Mesenchymal stem cell (in vitro differentiated cells and primary cell): ENCODE data around the gene NOX3.
A peak's percentile ranks its signal among the peaks of the same experiment; 100 is the strongest.
"Not testable (repeated sequence)": the region's sequence is repeated elsewhere in the genome, so short reads cannot be mapped to it uniquely, and the experiment has no call there.

ENCODE experiments used
- DNase-seq: peaks from one replicate; pipeline ENCODE4 v3.0.0-alpha.2; 2013
- H2AFZ ChIP-seq: one replicate; pipeline ENCODE4 v1.6.1; 2013; ENCODE audit warnings: low read depth, mild to moderate bottlenecking, control low read depth, inconsistent platforms, low read length, moderate library complexity
- H2AK5ac ChIP-seq: 2 replicates; pipeline ENCODE4 v1.6.1; 2013; ENCODE audit warnings: low read length, moderate library complexity, mild to moderate bottlenecking, inconsistent platforms; ENCODE audit not compliant: severe bottlenecking
- H2BK120ac ChIP-seq: one replicate; pipeline ENCODE4 v1.6.1; 2013; ENCODE audit warnings: low read depth, mild to moderate bottlenecking, inconsistent platforms, low read length, moderate library complexity
- H2BK12ac ChIP-seq, 2 experiments: one replicate each; pipeline ENCODE4 v1.6.1; 2013; ENCODE audit warnings: inconsistent platforms in 2 of 2, low read length in 2 of 2, mild to moderate bottlenecking in 2 of 2, moderate library complexity in 2 of 2, control low read depth in 1 of 2
- H2BK15ac ChIP-seq: one replicate; pipeline ENCODE4 v1.6.1; 2013; ENCODE audit warnings: mild to moderate bottlenecking, low read depth, inconsistent platforms; ENCODE audit not compliant: poor library complexity, severe bottlenecking
- H2BK5ac ChIP-seq: 2 replicates; pipeline ENCODE4 v1.6.1; 2013; ENCODE audit warnings: low read depth, mild to moderate bottlenecking, low read length, control low read depth, inconsistent platforms; ENCODE audit not compliant: poor library complexity, severe bottlenecking
- H3K14ac ChIP-seq, 2 experiments: one replicate each; pipeline ENCODE4 v1.6.1; 2013; ENCODE audit warnings: inconsistent platforms in 2 of 2, low read length in 2 of 2, control low read depth in 1 of 2, mild to moderate bottlenecking in 1 of 2, moderate library complexity in 1 of 2
- H3K18ac ChIP-seq, 2 experiments: one replicate each; pipeline ENCODE4 v1.6.1; 2013; ENCODE audit warnings: inconsistent platforms in 2 of 2, low read length in 2 of 2, control low read depth in 1 of 2, low read depth in 1 of 2, mild to moderate bottlenecking in 1 of 2
- H3K23ac ChIP-seq, 2 experiments: one replicate each; pipeline ENCODE4 v1.6.1; 2013; ENCODE audit warnings: inconsistent platforms in 2 of 2, low read length in 2 of 2, mild to moderate bottlenecking in 2 of 2, moderate library complexity in 2 of 2, control low read depth in 1 of 2
- H3K27ac ChIP-seq: 2 replicates; pipeline ENCODE4 v1.5.1; 2013; ENCODE audit warnings: mild to moderate bottlenecking, moderate library complexity, low read length, control low read depth, inconsistent platforms; ENCODE audit not compliant: poor library complexity, severe bottlenecking
- H3K27me3 ChIP-seq, 2 experiments: 2 replicates each; pipeline versions ENCODE4 v1.6.1 to v1.7.0; 2013; ENCODE audit warnings: low read length in 2 of 2, mild to moderate bottlenecking in 2 of 2, moderate library complexity in 2 of 2, control low read depth in 1 of 2, inconsistent platforms in 1 of 2; ENCODE audit not compliant: control insufficient read depth in 1 of 2, insufficient read depth in 1 of 2
- H3K36me3 ChIP-seq, 2 experiments: 2 replicates each; pipeline versions ENCODE4 v1.6.1 to v1.7.0; 2013; ENCODE audit warnings: low read length in 2 of 2, control low read depth in 1 of 2, inconsistent platforms in 1 of 2, low read depth in 1 of 2, mild to moderate bottlenecking in 1 of 2; ENCODE audit not compliant: insufficient read depth in 2 of 2, control insufficient read depth in 1 of 2
- H3K4ac ChIP-seq, 2 experiments: one replicate each; pipeline ENCODE4 v1.6.1; 2013; ENCODE audit warnings: inconsistent platforms in 2 of 2, low read length in 2 of 2, mild to moderate bottlenecking in 2 of 2, moderate library complexity in 2 of 2, control low read depth in 1 of 2, low read depth in 1 of 2
- H3K4me1 ChIP-seq: 2 replicates; pipeline ENCODE4 v1.6.1; 2013; ENCODE audit warnings: low read depth, low read length, control low read depth; ENCODE audit not compliant: control insufficient read depth, insufficient read depth
- H3K4me2 ChIP-seq: 2 replicates; pipeline ENCODE4 v1.6.1; 2013; ENCODE audit warnings: low read length, mild to moderate bottlenecking, inconsistent platforms; ENCODE audit not compliant: poor library complexity, severe bottlenecking
- H3K4me3 ChIP-seq, 2 experiments: 2 replicates each; pipeline versions ENCODE4 v1.5.1 to v1.7.0; 2013; ENCODE audit warnings: low read length in 2 of 2, mild to moderate bottlenecking in 2 of 2, control low read depth in 1 of 2, low read depth in 1 of 2; ENCODE audit not compliant: insufficient read depth in 1 of 2
- H3K79me1 ChIP-seq: replicated peaks from 2 replicates; pipeline ENCODE4 v1.6.1; 2013; ENCODE audit warnings: mild to moderate bottlenecking, control low read depth, low read length, inconsistent platforms; ENCODE audit not compliant: poor library complexity, severe bottlenecking
- H3K9ac ChIP-seq: 2 replicates; pipeline ENCODE4 v1.7.0; 2013; ENCODE audit warnings: mild to moderate bottlenecking, low read length, moderate library complexity
- H3K9me3 ChIP-seq: 2 replicates; pipeline ENCODE4 v1.7.0; 2013; ENCODE audit warnings: mild to moderate bottlenecking, low read length; ENCODE audit not compliant: control insufficient read depth
- H4K8ac ChIP-seq: one replicate; pipeline ENCODE4 v1.6.1; 2013; ENCODE audit warnings: inconsistent platforms, mild to moderate bottlenecking, low read length, moderate library complexity
- H4K91ac ChIP-seq: one replicate; pipeline ENCODE4 v1.6.1; 2013; ENCODE audit warnings: mild to moderate bottlenecking, low read length, inconsistent platforms
- WGBS: methylation state at CpG from one replicate; pipeline ENCODE4 v1.1.7; 2013; ENCODE audit warnings: mixed read lengths; 5-methylcytosine and 5-hydroxymethylcytosine counted together

The NOX3 gene

DNA sequence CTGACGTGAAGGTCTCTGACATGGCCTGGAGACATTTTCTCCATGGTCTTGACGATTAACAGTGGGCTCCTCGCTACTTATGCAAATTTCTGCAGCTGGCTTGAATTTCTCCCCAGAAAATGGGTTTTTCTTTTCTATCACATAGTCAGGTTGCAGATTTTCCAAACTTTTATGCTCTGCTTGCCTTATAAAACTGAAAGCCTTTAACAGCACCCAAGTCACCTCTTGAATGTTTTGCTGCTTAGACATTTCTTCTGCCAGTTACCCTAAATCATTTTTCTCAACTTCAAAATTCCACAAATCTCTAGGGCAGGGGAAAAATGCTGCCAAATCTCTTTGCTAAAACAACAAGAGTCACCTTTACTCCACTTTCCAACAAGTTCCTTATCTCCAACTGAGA is 12.9 kb upstream of the NOX3 start:
- not testable (repeated sequence) for H3K4me3 ChIP-seq, H2BK15ac ChIP-seq, H3K27ac ChIP-seq, H2AFZ ChIP-seq, H3K79me1 ChIP-seq, DNase-seq, H2AK5ac ChIP-seq, H3K36me3 ChIP-seq, H3K18ac ChIP-seq, H3K4me2 ChIP-seq, H3K14ac ChIP-seq, H3K27me3 ChIP-seq, H4K8ac ChIP-seq, H3K23ac ChIP-seq, H4K91ac ChIP-seq, H3K4me1 ChIP-seq, H2BK120ac ChIP-seq, H2BK5ac ChIP-seq, H3K9ac ChIP-seq, H2BK12ac ChIP-seq, H3K4ac ChIP-seq
- 93% methylated on average over 3 of the region's 3 CpGs for WGBS
- H3K9me3 ChIP-seq = peaks cover 26% of the 10 kb centered on the region

DNA sequence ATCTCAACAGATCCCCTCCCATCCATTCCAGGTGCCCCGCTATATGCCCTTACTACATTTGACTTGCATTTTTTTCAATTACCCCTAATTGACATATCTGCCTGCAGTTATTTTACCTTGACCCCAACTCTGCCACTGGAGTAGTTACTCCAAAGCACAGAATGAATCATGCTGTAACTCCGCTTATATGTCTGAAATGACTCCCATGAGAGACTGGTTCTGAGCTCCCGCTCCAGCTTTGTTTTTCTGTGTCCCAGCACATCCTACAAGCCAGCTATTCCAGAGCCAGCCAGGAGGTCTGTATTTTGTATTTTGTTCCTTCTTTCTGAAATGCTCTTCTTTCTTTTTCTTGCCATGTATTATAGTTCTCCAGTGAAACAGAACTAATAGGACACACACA is 10.9 kb upstream of the NOX3 start:
- Histone ChIP-seq H3K36me3 (no peaks in the 10 kb centered on the region), H3K9ac (no peak overlapping the region), H3K4me3 (no peak overlapping the region), H2BK120ac (no peak overlapping the region), H2AK5ac (no peak overlapping the region), H3K4me2 (no peak overlapping the region), H3K4ac (no peak overlapping the region), H3K27ac (no peak overlapping the region), H3K18ac (no peak overlapping the region), H3K9me3 (peaks cover 26% of the 10 kb centered on the region), H3K14ac (no peak overlapping the region), H2BK5ac (no peak overlapping the region), H3K4me1 (peaks cover 1% of the 10 kb centered on the region), H3K23ac (no peak overlapping the region), H3K79me1 (no peaks in the 10 kb centered on the region), H4K91ac (no peak overlapping the region), H2AFZ (no peak overlapping the region), H3K27me3 (no peaks in the 10 kb centered on the region), H2BK12ac (peak overlapping the region in 1 of 2 experiments; percentile 37), H2BK15ac (no peak overlapping the region), H4K8ac (no peak overlapping the region)
- 84% methylated on average over 3 of the region's 3 CpGs for WGBS
- DNase-seq = no peak

DNA sequence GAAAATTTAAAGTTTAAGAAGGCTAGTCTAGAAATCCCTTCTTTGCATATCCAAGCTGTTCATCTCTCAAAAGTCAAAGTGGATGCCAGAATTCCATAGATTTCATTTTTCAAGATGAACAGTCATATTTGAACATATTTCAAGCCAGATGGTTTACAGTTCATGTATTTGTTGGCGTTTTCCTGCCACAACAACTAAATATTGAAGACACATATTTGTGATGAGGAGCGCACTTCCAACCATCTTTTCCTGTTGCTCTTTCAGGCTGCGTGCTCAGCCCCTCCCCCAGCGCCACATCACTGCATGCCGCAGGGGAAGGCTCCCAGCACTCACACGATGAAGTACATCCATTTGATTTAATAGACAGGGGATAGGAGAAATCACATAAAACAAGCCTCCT is 5.9 kb upstream of the NOX3 start:
- H2BK15ac ChIP-seq = no peak overlapping the region
- no peak for DNase-seq
- no peak overlapping the region for H3K27ac ChIP-seq
- H2AK5ac ChIP-seq = no peak overlapping the region
- 81% methylated on average over 6 of the region's 6 CpGs for WGBS
- no peak overlapping the region for H3K4me2 ChIP-seq
- no peak overlapping the region for H2BK5ac ChIP-seq
- no peak overlapping the region for H2BK120ac ChIP-seq
- H3K4ac ChIP-seq = no peak overlapping the region
- peaks cover 1% of the 10 kb centered on the region for H3K4me1 ChIP-seq
- H2BK12ac ChIP-seq = no peak overlapping the region
- no peak overlapping the region for H2AFZ ChIP-seq
- peak overlapping the region; percentile 89 for H4K8ac ChIP-seq
- H3K14ac ChIP-seq = no peak overlapping the region
- no peak overlapping the region for H3K23ac ChIP-seq
- peak overlapping the region; percentile 66 for H4K91ac ChIP-seq
- peak overlapping the region in 1 of 2 experiments; percentile 79 for H3K18ac ChIP-seq
- no peaks in the 10 kb centered on the region for H3K36me3 ChIP-seq
- peak overlapping the region in 1 of 2 experiments; percentile 66 for H3K4me3 ChIP-seq
- peak overlapping the region; percentile 83 for H3K9ac ChIP-seq
- H3K9me3 ChIP-seq = peaks cover 4% of the 10 kb centered on the region
- H3K79me1 ChIP-seq = no peaks in the 10 kb centered on the region
- H3K27me3 ChIP-seq = no peaks in the 10 kb centered on the region

DNA sequence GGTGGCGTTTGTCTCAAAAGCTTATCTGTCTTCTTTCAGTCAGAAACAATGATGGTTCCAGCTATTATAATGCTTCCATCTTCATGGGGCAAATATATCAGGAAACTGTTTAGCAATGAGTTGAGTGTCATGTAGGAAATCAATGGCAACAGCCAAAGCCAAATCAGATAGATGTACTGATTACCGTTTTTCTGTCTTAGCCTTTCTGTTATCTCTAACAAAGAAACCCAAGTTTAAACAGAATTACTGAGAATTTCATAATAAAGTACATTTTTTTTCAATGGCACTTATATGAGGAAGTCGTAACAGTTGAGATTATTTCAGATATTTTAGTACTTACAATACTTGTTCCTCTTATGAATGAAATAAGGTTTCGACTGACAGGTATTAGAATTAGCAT is 1.2 kb downstream of the NOX3 start:
- no peak for DNase-seq
- no peak overlapping the region for H3K4me3 ChIP-seq
- H2BK15ac ChIP-seq = no peak overlapping the region
- no peaks in the 10 kb centered on the region for H3K9me3 ChIP-seq
- H2BK12ac ChIP-seq = no peak overlapping the region
- H2AK5ac ChIP-seq = no peak overlapping the region
- no peak overlapping the region for H4K8ac ChIP-seq
- no peaks in the 10 kb centered on the region for H3K4me1 ChIP-seq
- H3K4ac ChIP-seq = no peak overlapping the region
- no peak overlapping the region for H3K18ac ChIP-seq
- H3K79me1 ChIP-seq = no peaks in the 10 kb centered on the region
- no peak overlapping the region for H4K91ac ChIP-seq
- no peak overlapping the region for H3K9ac ChIP-seq
- no peak overlapping the region for H2BK120ac ChIP-seq
- H2AFZ ChIP-seq = no peak overlapping the region
- WGBS = 100% methylated on average over 2 of the region's 4 CpGs
- no peak overlapping the region for H3K4me2 ChIP-seq
- no peaks in the 10 kb centered on the region for H3K27me3 ChIP-seq
- H3K23ac ChIP-seq = no peak overlapping the region
- H2BK5ac ChIP-seq = no peak overlapping the region
- no peak overlapping the region for H3K27ac ChIP-seq
- no peaks in the 10 kb centered on the region for H3K36me3 ChIP-seq
- H3K14ac ChIP-seq = no peak overlapping the region
